MM.1S (cell line): Measurements from ENCODE around the gene GPR83.

ENCODE experiments used
- EZH2 ChIP-seq: fragments of 300-600 bp; sonication (generic); optimal IDR thresholded peaks from 2 replicates; pipeline ENCODE3; 2017; ENCODE audit warnings: low read depth, mild to moderate bottlenecking, antibody characterized with exemption, low read length, mixed read lengths
- EZH2phosphoT487 ChIP-seq: fragments of 300-600 bp; sonication (generic); IDR thresholded peaks from 2 replicates; pipeline ENCODE4 v1.6.1; 2018; ENCODE audit warnings: antibody characterized with exemption, low read length
- TF ChIP-seq, protein P1 (sequence below): fragments of 300-600 bp; sonication (generic); IDR thresholded peaks from 2 replicates; pipeline ENCODE4 v1.5.1; 2016; ENCODE audit warnings: antibody characterized with exemption, low read length, mixed read lengths

DNA sequence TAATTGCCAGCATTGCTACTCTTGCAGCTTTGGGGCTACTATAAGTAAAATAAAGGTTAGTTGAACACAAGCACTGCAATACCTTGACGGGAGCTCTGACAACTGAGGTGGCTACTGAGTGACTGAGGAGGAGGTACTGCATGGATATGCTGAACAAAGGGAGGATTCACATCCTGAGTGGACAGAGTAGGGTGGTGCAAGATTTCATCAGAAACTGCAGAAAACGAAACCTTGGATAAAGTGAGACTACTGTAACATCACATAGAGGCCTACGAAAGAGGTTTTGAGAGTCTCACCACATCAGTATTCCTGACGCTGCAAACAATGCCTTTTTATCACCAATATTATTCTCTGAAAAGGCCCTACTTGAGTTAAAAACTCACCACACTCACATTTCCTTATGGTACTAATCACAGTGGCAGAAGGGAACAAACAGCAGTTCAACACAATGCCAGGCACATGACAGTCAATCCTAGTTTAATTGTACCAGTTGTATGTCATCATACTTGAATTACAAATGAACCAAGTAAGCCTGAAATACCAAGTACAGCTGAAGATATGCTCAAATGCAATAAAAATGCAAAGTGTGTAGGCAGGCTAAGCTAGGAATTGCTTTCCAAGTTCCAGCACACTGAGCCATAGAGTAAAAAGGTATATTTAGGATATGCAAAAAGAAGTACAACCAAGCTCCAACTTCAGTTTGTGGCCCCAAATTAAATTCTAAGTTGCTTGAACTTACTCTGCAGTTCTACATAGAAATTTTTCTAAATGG lies 4.0 kb upstream of the GPR83 start:
- TF ChIP-seq, protein P1, sequence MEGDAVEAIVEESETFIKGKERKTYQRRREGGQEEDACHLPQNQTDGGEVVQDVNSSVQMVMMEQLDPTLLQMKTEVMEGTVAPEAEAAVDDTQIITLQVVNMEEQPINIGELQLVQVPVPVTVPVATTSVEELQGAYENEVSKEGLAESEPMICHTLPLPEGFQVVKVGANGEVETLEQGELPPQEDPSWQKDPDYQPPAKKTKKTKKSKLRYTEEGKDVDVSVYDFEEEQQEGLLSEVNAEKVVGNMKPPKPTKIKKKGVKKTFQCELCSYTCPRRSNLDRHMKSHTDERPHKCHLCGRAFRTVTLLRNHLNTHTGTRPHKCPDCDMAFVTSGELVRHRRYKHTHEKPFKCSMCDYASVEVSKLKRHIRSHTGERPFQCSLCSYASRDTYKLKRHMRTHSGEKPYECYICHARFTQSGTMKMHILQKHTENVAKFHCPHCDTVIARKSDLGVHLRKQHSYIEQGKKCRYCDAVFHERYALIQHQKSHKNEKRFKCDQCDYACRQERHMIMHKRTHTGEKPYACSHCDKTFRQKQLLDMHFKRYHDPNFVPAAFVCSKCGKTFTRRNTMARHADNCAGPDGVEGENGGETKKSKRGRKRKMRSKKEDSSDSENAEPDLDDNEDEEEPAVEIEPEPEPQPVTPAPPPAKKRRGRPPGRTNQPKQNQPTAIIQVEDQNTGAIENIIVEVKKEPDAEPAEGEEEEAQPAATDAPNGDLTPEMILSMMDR = no peak
- TF ChIP-seq EZH2 = no peak
- no peak for TF ChIP-seq EZH2phosphoT487
